Non-pigmented ciliary epithelial cell (primary cell): ENCODE measurements around the gene NKIRAS2.
A peak's percentile ranks its signal among the peaks of the same experiment; 100 is the strongest.

ENCODE experiments used
- DNase-seq: peaks from one replicate; pipeline ENCODE4 v3.0.0-alpha.2; 2010; ENCODE audit warnings: low read depth

NKIRAS2 gene

GRCh38 chr17:42019509-42020404 is at the start of gene NKIRAS2:
TSS of gene NKIRAS2 (plus strand) at chr17:42020090. CDS start at chr17:42021578, 1,488 bp downstream.
- DNase-seq, result peak; percentile 41

GRCh38 chr17:41970901-41971331 is 49.0 kb upstream of the NKIRAS2 start:
- DNase-seq, result no peak

GRCh38 chr17:41971721-41972523 is 48.0 kb upstream of the NKIRAS2 start:
- no peak for DNase-seq

- no peak for DNase-seq
Measured at GRCh38 chr17:41972571-41973407, 47.1 kb upstream of the NKIRAS2 start.

- no peak for DNase-seq
Measured at GRCh38 chr17:41973408-41973811, 46.5 kb upstream of the NKIRAS2 start.

- no peak for DNase-seq
Measured at GRCh38 chr17:41974031-41974430, 45.9 kb upstream of the NKIRAS2 start.

GRCh38 chr17:41974658-41975057 is 45.2 kb upstream of the NKIRAS2 start:
- DNase-seq, result no peak

- no peak for DNase-seq
Measured at GRCh38 chr17:41975099-41976083, 44.5 kb upstream of the NKIRAS2 start.

- no peak for DNase-seq
Measured at GRCh38 chr17:41976142-41976768, 43.6 kb upstream of the NKIRAS2 start.

GRCh38 chr17:41977991-41978390 is 41.9 kb upstream of the NKIRAS2 start:
- DNase-seq, result no peak

GRCh38 chr17:41982026-41982760 is 37.7 kb upstream of the NKIRAS2 start:
- DNase-seq, result no peak

GRCh38 chr17:41984454-41984853 is 35.4 kb upstream of the NKIRAS2 start:
- no peak for DNase-seq

- DNase-seq, result no peak
Measured at GRCh38 chr17:41985919-41986318, 34.0 kb upstream of the NKIRAS2 start.

- no peak for DNase-seq
Measured at GRCh38 chr17:41986634-41987033, 33.3 kb upstream of the NKIRAS2 start.

- no peak for DNase-seq
Measured at GRCh38 chr17:41987642-41988041, 32.2 kb upstream of the NKIRAS2 start.

- DNase-seq, result no peak
Measured at GRCh38 chr17:41988418-41988817, 31.5 kb upstream of the NKIRAS2 start.

- DNase-seq, result no peak
Measured at GRCh38 chr17:41989702-41990419, 30.0 kb upstream of the NKIRAS2 start.

GRCh38 chr17:41992576-41992975 is 27.3 kb upstream of the NKIRAS2 start:
- no peak for DNase-seq

- DNase-seq, result no peak
Measured at GRCh38 chr17:41996855-41997164, 23.1 kb upstream of the NKIRAS2 start.
